ENCODE results near the gene ADH1A. TPM values are rescaled to one million over a fixed set of nuclear protein-coding genes. Genes with fewer than 3 reads are reported as not detected.

Gene ADH1A
- total and polyA plus RNA-seq, 9 of the 15 experiments (the other 6 are each of a cell fraction or from before 2014, with no cell fraction given): not detected

GRCh38 chr4:99330648-99331047 lies 39.9 kb upstream of the ADH1A start:
- DNase-seq (ENCODE audit: extremely low read depth in 1 of 4, low spot score in 3 of 4) (no peak), ATAC-seq (no peak), FAIRE-seq (no peak)
- Histone ChIP-seq H3K9ac (ENCODE audit: insufficient read depth in 1 of 2, low read depth in 2 of 2, low read length in 2 of 2) (no peak overlapping the region), H2AFZ (ENCODE audit: low read depth, low read length) (no peak overlapping the region), H3K9me3 (replicated peaks; ENCODE audit: control insufficient read depth, insufficient read depth, low read depth, low read length) (no peaks in the 10 kb centered on the region), H3K79me2 (ENCODE audit: control insufficient read depth, insufficient read depth, low read length) (no peaks in the 10 kb centered on the region), H3K36me3 (ENCODE audit: control insufficient read depth, insufficient read depth, low read length) (no peaks in the 10 kb centered on the region), H3K27ac (ENCODE audit: extremely low read depth, low read depth, low read length) (no peak overlapping the region), H3K4me3 (no peak overlapping the region), H3K27me3 (ENCODE audit: control insufficient read depth in 2 of 2, insufficient read depth in 2 of 2, low read length in 2 of 2) (no peaks in the 10 kb centered on the region), H3K9me1 (ENCODE audit: control insufficient read depth, insufficient read depth, low read length) (no peaks in the 10 kb centered on the region), H4K20me1 (replicated peaks; ENCODE audit: control insufficient read depth, insufficient read depth, low read length) (no peaks in the 10 kb centered on the region), H3K4me2 (ENCODE audit: insufficient read depth, low read length) (no peak overlapping the region), H3K4me1 (replicated peaks in 1 of 2; ENCODE audit: control insufficient read depth in 2 of 2, insufficient read depth in 2 of 2, low read length in 2 of 2) (no peaks in the 10 kb centered on the region)
- CTCF ChIA-PET (ENCODE audit: low intra/inter-chr PET ratio): no interaction called here
- TF ChIP-seq COPS2 (conservative IDR thresholded peaks at IDR 0.05) (no peak), MAX (CRISPR knock-in tag; IDR thresholded peaks at IDR 0.05) (no peak), MAFK (IDR thresholded peaks at IDR 0.05; ENCODE audit: low read length) (no peak), SREBF1 (IDR thresholded peaks at IDR 0.05; ENCODE audit: borderline replicate concordance, low read depth, low read length) (no peak), ZBTB43 (CRISPR knock-in tag; IDR thresholded peaks at IDR 0.05) (no peak), ETV5 (CRISPR knock-in tag; IDR thresholded peaks at IDR 0.05; ENCODE audit: low read depth) (no peak), ARNT (IDR thresholded peaks at IDR 0.05) (no peak), ARID3A (IDR thresholded peaks at IDR 0.05; ENCODE audit: borderline replicate concordance, low read depth, low read length) (no peak), CLOCK (CRISPR knock-in tag; IDR thresholded peaks at IDR 0.05; ENCODE audit: borderline replicate concordance) (no peak), RBM25 (IDR thresholded peaks at IDR 0.05; ENCODE audit: low read depth, low read length, severe bottlenecking) (no peak), HDAC2 (IDR thresholded peaks at IDR 0.05) (no peak), KDM4B (IDR thresholded peaks at IDR 0.05; ENCODE audit: borderline replicate concordance in 2 of 2, low read depth in 1 of 2) (no peak), MCM2 (IDR thresholded peaks at IDR 0.05; ENCODE audit: low read depth) (no peak)
- POLR2A ChIA-PET: no interaction called here
- in situ Hi-C loops (cut with MboI) (no loop called here), intact Hi-C loops (cut with micrococcal nuclease) (no loop called here)
- no TSS peak for BruUV-seq (replicated peaks)
- WGBS (ENCODE audit: insufficient coverage, low coverage, missing lambda C conversion rate): 4% methylated on average over 3 of the region's 3 CpGs
